HT-29 (cell line): ENCODE measurements around the gene MLXIPL. TPM values are rescaled to one million over a fixed set of nuclear protein-coding genes. Genes with fewer than 3 reads are reported as not detected.
"Not testable (repeated sequence)": the region's sequence is repeated elsewhere in the genome, so short reads cannot be mapped to it uniquely, and the experiment has no call there.

Experiments used
- DNase-seq: peaks from one replicate; pipeline ENCODE4 v3.0.0-alpha.2; 2015; ENCODE audit warnings: low spot score
- total RNA-seq: library from RNA; depleted of rRNA; stranded (reverse); fragments of >200 nt; shearing (Covaris generic); gene quantifications from 2 replicates; pipeline ENCODE4 v1.2.3, GENCODE V29; 2014

MLXIPL gene
- total RNA-seq, 1 experiment from 2014 or later, result 0.53 TPM

GRCh38 chr7:73614937-73615336, 9.4 kb downstream of the MLXIPL start:
- DNase-seq, result not testable (repeated sequence)

GRCh38 chr7:73613954-73614735, 10.2 kb downstream of the MLXIPL start:
- DNase-seq, result peak; percentile 32

- DNase-seq, result peak; percentile 68
These were observed 11.6 kb downstream of the MLXIPL start for GRCh38 chr7:73612598-73613269.

- no peak for DNase-seq
These were observed 13.2 kb downstream of the MLXIPL start for GRCh38 chr7:73611017-73611555.

GRCh38 chr7:73610105-73610504, 14.2 kb downstream of the MLXIPL start:
- no peak for DNase-seq

GRCh38 chr7:73607692-73607983, 16.7 kb downstream of the MLXIPL start:
- DNase-seq, result not testable (repeated sequence)

- DNase-seq, result peak; percentile 63
These were observed 17.3 kb downstream of the MLXIPL start for GRCh38 chr7:73606801-73607691.

- no peak for DNase-seq
These were observed 18.6 kb downstream of the MLXIPL start for GRCh38 chr7:73605601-73606220.

- no peak for DNase-seq
These were observed 21.3 kb downstream of the MLXIPL start for GRCh38 chr7:73602721-73603651.

GRCh38 chr7:73599916-73600315, 24.4 kb downstream of the MLXIPL start:
- DNase-seq, result no peak

- no peak for DNase-seq
These were observed 25.0 kb downstream of the MLXIPL start for GRCh38 chr7:73599151-73599882.

- DNase-seq, result no peak
These were observed 26.1 kb downstream of the MLXIPL start for GRCh38 chr7:73597978-73598782.

- no peak for DNase-seq
These were observed 27.9 kb downstream of the MLXIPL start for GRCh38 chr7:73596191-73597065.

- DNase-seq, result no peak
These were observed 29.0 kb downstream of the MLXIPL start for GRCh38 chr7:73595358-73595757.

GRCh38 chr7:73593207-73594045, 30.9 kb downstream of the MLXIPL start:
- no peak for DNase-seq

- no peak for DNase-seq
These were observed 37.4 kb downstream of the MLXIPL start for GRCh38 chr7:73586911-73587310.

- no peak for DNase-seq
These were observed 39.1 kb downstream of the MLXIPL start for GRCh38 chr7:73585196-73585595.
